GM12891 (cell line): ENCODE results near the gene TSHZ3.

Experiments used
- DNase-seq: peaks from one replicate; pipeline ENCODE4 v3.0.0; 2011; ENCODE audit warnings: low spot score; ENCODE audit not compliant: insufficient read length
- FAIRE-seq: peaks from 2 replicates; lab custom pipeline; 2011; peaks lifted over from hg19 to GRCh38; lab: Jason Lieb, UNC
- PAX5 ChIP-seq: IDR thresholded peaks from 2 replicates; pipeline ENCODE4 v1.6.1; 2011; ENCODE audit warnings: low read length, moderate library complexity, mild to moderate bottlenecking; ENCODE audit not compliant: insufficient read depth, severe bottlenecking
- POLR2A ChIP-seq: IDR thresholded peaks from 2 replicates; pipeline ENCODE4 v1.6.1; 2011; ENCODE audit warnings: low read depth, low read length, control low read depth
- POLR2AphosphoS5 ChIP-seq: IDR thresholded peaks from 2 replicates; pipeline ENCODE4 v1.6.1; 2011; ENCODE audit warnings: low read depth, low read length, control low read depth
- POU2F2 ChIP-seq: IDR thresholded peaks from 2 replicates; pipeline ENCODE4 v1.6.1; 2011; ENCODE audit warnings: low read depth, mild to moderate bottlenecking, control low read depth, low read length, moderate library complexity
- SPI1 ChIP-seq: IDR thresholded peaks from 2 replicates; pipeline ENCODE4 v1.6.1; 2011; ENCODE audit warnings: low read depth, low read length, control low read depth
- TAF1 ChIP-seq: IDR thresholded peaks from 2 replicates; pipeline ENCODE4 v1.6.1; 2011; ENCODE audit warnings: low read depth, low read length, control low read depth

Gene TSHZ3

GRCh38 chr19:31226151-31226935 lies 122.9 kb downstream of the TSHZ3 start:
- DNase-seq (no peak), FAIRE-seq (no peak)
- TF ChIP-seq POLR2A (no peak), TAF1 (no peak), POLR2AphosphoS5 (no peak), PAX5 (no peak), POU2F2 (no peak), SPI1 (no peak)
